ENCODE measurements around the gene TSTD2.
A peak's percentile ranks its signal among the peaks of the same experiment; 100 is the strongest.
"Not testable (repeated sequence)": the region's sequence is repeated elsewhere in the genome, so short reads cannot be mapped to it uniquely, and the experiment has no call there.

The TSTD2 gene

DNA sequence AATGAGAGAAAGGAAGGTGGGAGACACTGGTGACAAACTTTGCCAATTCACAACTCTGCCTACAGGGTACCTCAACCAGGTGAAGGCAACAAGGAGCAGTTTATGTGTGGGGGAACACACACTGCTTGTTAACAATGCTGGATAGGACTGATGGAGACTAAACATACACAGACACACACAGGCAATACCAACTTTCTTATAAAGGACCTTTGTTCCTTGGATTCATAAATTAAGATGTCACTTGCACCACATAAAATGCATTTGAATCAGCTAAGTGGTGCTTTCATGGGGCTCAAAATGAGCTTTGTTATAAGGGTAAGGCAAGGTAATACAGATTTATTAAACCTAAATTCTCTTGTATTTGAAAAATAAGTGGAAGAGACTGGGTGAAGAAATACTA, 4.0 kb downstream of the TSTD2 start:
- TF ChIP-seq POLR2AphosphoS5 (IDR thresholded peaks at IDR 0.05; ENCODE audit: low read depth, low read length) (no peak), POLR2A (IDR thresholded peaks at IDR 0.05; ENCODE audit: low read depth, low read length) (no peak), TAF1 (IDR thresholded peaks at IDR 0.05; ENCODE audit: borderline replicate concordance, low read depth, low read length) (no peak)
- FAIRE-seq, result no peak
- no peak for DNase-seq (ENCODE audit: insufficient read length)

DNA sequence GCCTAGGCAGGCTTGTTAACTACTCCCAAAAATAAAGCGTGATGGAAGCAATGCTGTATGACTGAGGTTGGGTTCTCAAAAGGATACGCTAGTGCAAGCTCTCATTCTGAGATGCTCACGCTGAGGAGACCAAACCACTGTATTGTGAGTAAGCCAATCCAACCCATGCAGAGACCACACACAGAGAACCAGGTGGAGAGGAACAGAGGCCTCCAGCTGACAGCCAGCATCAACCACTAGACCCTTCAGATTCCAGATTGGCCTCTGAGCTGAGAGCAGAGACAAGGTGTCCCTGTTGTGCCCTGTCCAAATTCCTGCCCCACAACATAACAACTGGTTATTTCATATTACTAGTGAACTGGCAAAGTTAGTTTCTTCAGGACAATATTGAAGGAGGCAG, 4.5 kb downstream of the TSTD2 start:
- TF ChIP-seq POLR2A (IDR thresholded peaks at IDR 0.05; ENCODE audit: low read depth, low read length) (no peak), POLR2AphosphoS5 (IDR thresholded peaks at IDR 0.05; ENCODE audit: low read depth, low read length) (no peak), TAF1 (IDR thresholded peaks at IDR 0.05; ENCODE audit: borderline replicate concordance, low read depth, low read length) (no peak)
- DNase-seq (ENCODE audit: insufficient read length) (no peak), FAIRE-seq (no peak)

DNA sequence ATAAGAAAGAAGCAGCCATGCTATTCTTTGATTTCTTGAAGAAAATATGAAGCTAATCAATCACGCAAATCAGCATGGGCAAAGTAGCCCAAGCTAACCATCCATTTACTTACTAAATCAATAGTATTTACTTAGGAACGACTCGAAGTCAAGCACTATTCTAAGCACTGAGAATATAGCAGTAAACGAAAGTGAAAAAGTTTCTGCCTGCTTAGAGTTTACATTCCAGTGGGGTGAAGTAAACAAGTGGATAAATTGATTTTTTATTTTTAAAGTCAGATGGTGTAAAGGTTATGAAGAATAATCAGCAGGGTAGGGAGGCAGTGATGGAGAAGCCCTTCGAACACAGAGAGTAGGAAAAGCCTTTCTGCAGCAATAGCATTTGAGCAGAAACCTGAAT, 5.5 kb downstream of the TSTD2 start:
- DNase-seq (ENCODE audit: insufficient read length), result no peak
- no peak for FAIRE-seq
- TF ChIP-seq POLR2A (IDR thresholded peaks at IDR 0.05; ENCODE audit: low read depth, low read length) (no peak), TAF1 (IDR thresholded peaks at IDR 0.05; ENCODE audit: borderline replicate concordance, low read depth, low read length) (no peak), POLR2AphosphoS5 (IDR thresholded peaks at IDR 0.05; ENCODE audit: low read depth, low read length) (no peak)

DNA sequence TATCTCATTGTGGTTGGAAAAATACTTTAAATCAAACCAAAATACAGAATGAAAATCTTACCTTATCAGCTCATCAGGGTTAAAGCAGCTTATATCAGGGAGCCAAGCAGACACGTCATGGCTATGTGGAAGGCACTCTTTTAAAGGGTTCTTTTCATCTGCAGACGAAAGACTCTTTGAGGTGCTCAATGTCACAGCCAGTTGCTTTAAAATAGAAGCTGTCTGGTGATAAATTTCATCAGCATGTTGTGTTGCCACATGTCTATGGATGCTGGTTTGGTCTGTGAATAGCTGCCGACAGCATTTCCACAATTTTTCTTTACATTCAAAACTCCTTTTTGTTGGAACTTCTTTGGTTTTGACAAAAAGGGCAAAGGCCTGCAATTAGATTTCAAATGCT, 7.5 kb downstream of the TSTD2 start:
- DNase-seq (ENCODE audit: insufficient read length), result no peak
- no peak for FAIRE-seq
- TF ChIP-seq TAF1 (IDR thresholded peaks at IDR 0.05; ENCODE audit: borderline replicate concordance, low read depth, low read length), result no peak
- no peak for TF ChIP-seq POLR2A (IDR thresholded peaks at IDR 0.05; ENCODE audit: low read depth, low read length)
- TF ChIP-seq POLR2AphosphoS5 (IDR thresholded peaks at IDR 0.05; ENCODE audit: low read depth, low read length), result no peak

DNA sequence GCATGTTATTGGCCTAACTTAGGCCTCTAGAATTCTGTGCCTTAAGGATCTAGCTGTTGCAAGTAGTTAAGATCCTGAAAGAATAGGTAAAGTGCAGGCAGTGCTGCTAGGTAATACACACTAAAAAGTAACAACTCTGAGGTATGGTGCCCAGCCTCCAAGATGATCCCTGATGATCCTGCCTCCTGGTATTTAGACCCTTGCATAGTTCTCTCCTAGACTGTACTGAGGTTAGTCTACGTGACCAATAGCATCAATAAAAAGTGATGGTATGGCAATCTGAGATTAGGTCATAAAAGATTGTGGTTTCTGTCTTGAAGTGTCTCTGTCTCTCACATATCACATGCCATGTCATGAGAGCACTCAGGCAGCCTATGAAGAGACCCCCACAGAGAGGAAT, 9.2 kb downstream of the TSTD2 start:
- FAIRE-seq (no peak), DNase-seq (ENCODE audit: insufficient read length) (no peak)
- TF ChIP-seq TAF1 (IDR thresholded peaks at IDR 0.05; ENCODE audit: borderline replicate concordance, low read depth, low read length), result no peak
- TF ChIP-seq POLR2A (IDR thresholded peaks at IDR 0.05; ENCODE audit: low read depth, low read length), result no peak
- TF ChIP-seq POLR2AphosphoS5 (IDR thresholded peaks at IDR 0.05; ENCODE audit: low read depth, low read length), result no peak

DNA sequence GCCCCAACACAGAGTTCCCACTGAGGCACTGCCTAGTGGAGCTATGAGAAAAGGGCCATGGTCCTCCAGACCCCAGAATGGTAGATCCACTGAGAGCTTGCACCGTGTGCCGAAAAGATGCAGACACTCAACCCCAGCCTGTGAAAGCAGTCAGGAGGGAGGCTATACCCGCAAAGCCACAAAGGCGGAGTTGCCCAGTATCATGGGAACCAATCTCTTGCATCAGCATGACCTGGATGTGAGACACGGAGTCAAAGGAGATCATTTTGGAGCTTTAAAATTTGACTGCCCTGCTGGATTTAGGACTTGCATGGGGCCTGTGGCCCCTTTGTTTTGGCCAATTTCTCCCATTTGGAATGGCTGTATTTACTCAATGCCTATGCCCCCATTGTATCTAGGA, 10.7 kb downstream of the TSTD2 start:
- not testable (repeated sequence) for DNase-seq (ENCODE audit: insufficient read length); FAIRE-seq

DNA sequence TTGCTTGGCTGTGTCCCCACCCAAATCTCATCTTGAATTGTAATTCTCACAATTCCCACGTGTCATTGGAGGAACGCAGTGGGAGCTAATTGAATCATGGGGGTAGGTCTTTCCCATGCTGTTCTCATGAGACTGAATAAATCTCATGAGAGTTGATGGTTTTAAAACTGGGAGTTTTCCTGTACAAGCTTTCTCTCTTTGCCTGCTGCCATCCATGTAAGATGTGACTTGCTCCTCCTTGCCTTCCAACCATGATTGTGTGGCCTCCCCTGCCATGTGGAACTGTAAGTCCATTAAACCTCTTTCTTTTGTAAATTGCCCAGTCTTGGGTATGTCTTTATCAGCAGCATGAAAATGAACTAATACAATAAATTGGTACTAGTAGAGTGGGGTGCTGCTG, 13.1 kb downstream of the TSTD2 start:
- FAIRE-seq; DNase-seq (ENCODE audit: insufficient read length): not testable (repeated sequence)

DNA sequence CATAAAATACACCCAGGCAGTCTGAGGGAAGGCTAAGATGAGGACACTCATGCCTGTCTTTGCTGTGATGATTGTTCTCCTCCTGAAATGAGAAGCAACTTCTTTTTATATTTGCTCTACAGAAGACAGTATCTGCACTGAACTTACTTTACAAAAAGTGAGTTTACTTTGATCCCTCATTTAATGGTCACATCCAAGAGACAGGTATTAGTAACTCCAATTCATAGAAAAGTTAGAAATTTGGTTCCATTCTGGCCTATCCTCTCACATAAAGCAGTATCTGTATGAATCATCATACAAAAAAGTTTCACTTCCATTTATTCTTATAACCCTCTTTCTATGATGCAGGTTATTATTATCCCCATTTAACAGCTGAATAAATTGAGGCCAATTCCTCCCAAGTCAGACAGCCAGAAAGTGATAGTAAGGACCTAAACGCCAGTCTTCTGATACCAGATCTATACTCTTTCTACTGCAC, 15.2 kb downstream of the TSTD2 start:
- FAIRE-seq (no peak), DNase-seq (ENCODE audit: insufficient read length) (no peak)
- no peak for TF ChIP-seq POLR2AphosphoS5 (IDR thresholded peaks at IDR 0.05; ENCODE audit: low read depth, low read length)
- no peak for TF ChIP-seq TAF1 (IDR thresholded peaks at IDR 0.05; ENCODE audit: borderline replicate concordance, low read depth, low read length)
- no peak for TF ChIP-seq POLR2A (IDR thresholded peaks at IDR 0.05; ENCODE audit: low read depth, low read length)

DNA sequence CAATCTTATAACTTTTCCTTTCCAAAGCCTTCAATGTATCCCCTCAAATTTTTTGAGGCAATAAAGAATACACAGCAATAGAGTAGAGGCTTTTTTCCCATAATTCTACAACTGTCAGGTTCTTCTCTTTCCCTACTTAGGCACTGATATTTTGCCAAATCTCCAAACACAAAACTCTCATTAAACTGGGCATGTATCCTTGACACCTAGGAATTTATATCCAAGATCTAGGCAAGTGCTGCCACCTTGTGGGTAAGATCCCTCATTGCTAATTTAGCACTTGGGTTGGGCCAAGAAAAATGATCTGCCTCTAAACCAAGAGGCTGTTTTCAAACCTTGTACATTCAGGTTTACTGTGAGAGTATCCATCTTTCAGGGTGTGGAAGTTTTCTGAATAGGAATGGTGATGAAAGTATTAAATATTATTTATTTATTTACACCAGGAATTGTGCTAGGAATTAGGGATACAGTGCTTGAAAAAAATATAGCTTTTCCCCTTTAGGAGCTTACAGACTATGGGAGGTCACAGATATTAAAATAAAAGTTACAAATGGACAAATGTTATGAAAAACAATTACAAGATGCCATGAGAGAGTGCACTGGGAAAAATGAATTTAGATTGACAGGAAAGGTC, 17.6 kb downstream of the TSTD2 start:
- FAIRE-seq (peak; percentile 65), DNase-seq (ENCODE audit: insufficient read length) (no peak)
- no peak for TF ChIP-seq POLR2AphosphoS5 (IDR thresholded peaks at IDR 0.05; ENCODE audit: low read depth, low read length)
- TF ChIP-seq POLR2A (IDR thresholded peaks at IDR 0.05; ENCODE audit: low read depth, low read length), result no peak
- no peak for TF ChIP-seq TAF1 (IDR thresholded peaks at IDR 0.05; ENCODE audit: borderline replicate concordance, low read depth, low read length)

DNA sequence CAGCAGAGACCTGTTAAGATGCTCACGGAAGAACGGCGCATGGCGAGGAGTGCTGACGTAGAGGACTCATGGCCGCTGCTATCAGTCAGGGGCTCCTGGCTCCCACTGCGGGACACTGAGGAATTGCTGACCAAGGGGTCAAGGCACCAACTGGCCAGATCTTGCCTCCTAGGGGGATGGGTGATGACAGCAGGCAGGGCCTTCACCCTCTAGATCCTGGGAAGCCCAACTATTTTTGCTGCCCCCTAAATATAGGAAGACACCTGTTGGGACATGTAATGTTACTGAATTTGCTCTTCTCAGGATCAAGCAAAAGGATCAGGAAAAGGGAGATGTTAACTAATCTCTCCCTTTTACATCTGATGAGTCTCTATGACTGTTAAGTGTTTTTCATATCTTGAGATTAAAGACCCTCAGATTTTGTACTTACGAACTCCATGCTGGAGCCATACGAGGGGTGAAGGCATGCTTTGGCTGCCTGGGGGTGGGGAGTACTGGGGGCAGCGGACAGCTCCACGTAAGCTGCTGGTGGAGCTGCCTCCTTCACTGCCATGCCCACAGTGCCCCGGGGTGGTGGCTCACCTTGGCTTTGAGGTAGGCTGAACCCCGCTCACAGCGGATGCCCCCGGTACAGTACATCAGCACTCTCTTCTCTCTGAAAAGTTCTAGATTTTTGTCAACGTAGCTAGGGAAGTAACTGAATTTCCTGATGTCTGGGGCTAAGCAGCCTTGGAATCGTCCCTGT, 28.1 kb downstream of the TSTD2 start:
- DNase-seq (ENCODE audit: insufficient read length) (no peak), FAIRE-seq (no peak)
- TF ChIP-seq TAF1 (IDR thresholded peaks at IDR 0.05; ENCODE audit: borderline replicate concordance, low read depth, low read length), result no peak
- TF ChIP-seq POLR2A (IDR thresholded peaks at IDR 0.05; ENCODE audit: low read depth, low read length), result no peak
- no peak for TF ChIP-seq POLR2AphosphoS5 (IDR thresholded peaks at IDR 0.05; ENCODE audit: low read depth, low read length)

DNA sequence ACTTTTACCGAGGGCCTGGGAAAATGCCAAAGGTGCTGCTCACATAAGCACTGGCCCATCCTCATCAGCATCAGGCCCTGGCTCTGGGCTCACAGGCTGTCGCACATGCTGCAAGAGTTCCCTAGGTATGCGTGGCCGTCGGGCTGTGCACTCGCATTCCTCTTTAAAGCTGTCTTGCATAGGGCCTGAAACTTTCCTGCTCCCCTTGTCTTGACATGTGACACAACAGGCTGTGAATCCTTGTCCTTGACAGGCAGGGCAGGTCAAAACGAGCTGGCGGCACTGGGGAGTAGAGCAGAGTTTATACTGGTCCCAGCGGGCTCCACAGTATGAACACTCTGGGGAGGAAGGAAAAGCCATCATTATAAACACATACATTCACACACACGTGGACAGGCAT, 30.7 kb downstream of the TSTD2 start:
- DNase-seq (ENCODE audit: insufficient read length), result no peak
- FAIRE-seq, result no peak
- TF ChIP-seq POLR2AphosphoS5 (IDR thresholded peaks at IDR 0.05; ENCODE audit: low read depth, low read length) (peak; percentile 36; the same call in 1 of the 2 replicates), POLR2A (IDR thresholded peaks at IDR 0.05; ENCODE audit: low read depth, low read length) (no peak), TAF1 (IDR thresholded peaks at IDR 0.05; ENCODE audit: borderline replicate concordance, low read depth, low read length) (no peak)

DNA sequence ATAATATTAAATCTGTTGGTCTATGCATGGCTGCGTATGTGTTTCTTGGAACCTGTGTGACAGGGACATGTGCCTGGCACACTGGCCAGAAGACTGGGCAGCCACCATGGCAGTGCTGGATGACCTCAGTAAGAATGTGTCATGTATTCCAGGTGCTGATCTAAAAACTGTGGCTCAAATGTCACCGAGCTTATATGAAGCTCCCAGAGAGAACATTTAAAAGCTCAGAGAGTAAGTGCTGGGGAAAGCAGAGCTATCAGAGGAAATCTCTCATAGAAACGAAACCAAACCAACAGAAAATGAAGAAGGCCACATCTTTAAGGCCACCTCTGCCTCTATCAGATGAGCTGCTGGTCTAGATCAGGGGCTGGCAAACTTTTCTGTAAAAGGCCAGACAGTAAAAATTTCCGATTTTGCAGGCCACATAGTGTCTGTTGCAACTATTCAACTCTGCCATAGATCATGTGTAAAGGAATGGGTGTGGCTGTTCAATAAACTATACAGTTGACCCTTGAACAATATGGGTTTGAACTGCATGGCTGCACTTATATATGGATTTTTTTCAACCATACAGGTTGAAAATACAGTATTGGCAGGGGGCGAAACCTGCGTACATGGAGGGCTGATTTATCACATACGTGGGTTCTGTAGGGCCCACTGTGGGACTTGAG, 31.8 kb downstream of the TSTD2 start:
- DNase-seq (ENCODE audit: insufficient read length) (no peak), FAIRE-seq (no peak)
- TF ChIP-seq TAF1 (IDR thresholded peaks at IDR 0.05; ENCODE audit: borderline replicate concordance, low read depth, low read length), result no peak
- no peak for TF ChIP-seq POLR2A (IDR thresholded peaks at IDR 0.05; ENCODE audit: low read depth, low read length)
- TF ChIP-seq POLR2AphosphoS5 (IDR thresholded peaks at IDR 0.05; ENCODE audit: low read depth, low read length), result no peak
